ENCODE measurements around the gene SLC47A2.

SLC47A2 gene

DNA sequence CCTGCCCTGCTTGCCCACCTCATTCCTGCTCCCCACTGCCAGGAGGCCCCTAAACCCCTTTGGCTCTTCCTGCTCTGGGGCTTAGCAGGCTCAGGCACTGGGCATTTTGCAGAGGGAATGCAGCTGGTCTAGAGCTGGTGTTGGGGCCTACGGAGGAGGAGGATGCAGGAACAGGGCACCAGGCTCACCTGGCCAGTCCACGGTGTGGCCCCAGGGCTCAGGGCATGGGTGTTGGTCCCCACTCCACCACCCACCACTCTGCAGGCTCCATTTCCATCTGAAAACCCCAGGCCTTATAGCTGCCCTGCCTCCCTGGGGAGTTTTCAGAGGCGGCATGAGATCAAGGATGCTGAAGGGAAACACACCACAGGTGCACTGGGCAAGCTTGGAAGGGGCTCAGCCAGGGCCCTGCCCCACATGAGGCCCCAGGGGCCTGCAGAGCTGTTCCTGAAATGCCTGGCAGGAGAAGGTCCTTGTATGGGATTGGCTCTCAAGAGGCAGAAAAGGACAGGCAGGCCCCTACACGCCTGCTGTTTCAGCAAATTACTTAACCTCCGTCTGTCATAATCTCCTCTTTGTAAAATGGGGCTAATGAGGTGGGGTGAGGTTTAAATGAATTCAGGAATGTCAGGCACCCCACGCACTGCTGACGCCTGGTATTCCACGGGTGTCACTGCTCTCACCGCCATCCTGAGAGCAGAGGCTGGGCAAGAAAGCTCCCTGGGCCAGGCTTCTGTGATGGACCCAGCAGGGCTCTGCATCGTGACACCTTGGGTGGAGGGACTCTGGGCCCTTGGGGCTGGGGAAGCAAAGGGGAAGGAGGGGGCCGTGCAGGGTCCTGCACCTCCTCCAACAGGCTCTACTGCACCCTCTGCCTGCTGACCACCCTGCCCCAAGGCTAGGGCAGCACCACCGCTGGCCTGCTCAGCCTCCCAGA lies 9.3 kb downstream of the SLC47A2 start:
- Histone ChIP-seq H3K27me3 (ENCODE audit: insufficient read depth, low read length, poor library complexity) (peaks cover 13% of the 10 kb centered on the region), H3K9me3 (ENCODE audit: insufficient read depth, low read length, severe bottlenecking) (no peaks in the 10 kb centered on the region), H3K4me1 (ENCODE audit: insufficient read depth, low read length) (no peaks in the 10 kb centered on the region), H3K9ac (ENCODE audit: low read depth, low read length) (no peak overlapping the region), H2AFZ (ENCODE audit: low read depth, low read length) (no peak overlapping the region), H4K20me1 (ENCODE audit: insufficient read depth, low read length) (no peaks in the 10 kb centered on the region), H3K4me3 (ENCODE audit: low read depth in 1 of 2, low read length in 2 of 2) (no peak overlapping the region), H3K36me3 (ENCODE audit: insufficient read depth, low read length) (no peaks in the 10 kb centered on the region), H3K79me2 (ENCODE audit: insufficient read depth, low read length) (no peaks in the 10 kb centered on the region), H3K27ac (ENCODE audit: low read length) (no peak overlapping the region), H3K4me2 (ENCODE audit: insufficient read depth, low read length) (no peak overlapping the region)
- ATAC-seq (ENCODE audit: insufficient read depth, low read depth) (no peak), DNase-seq (no peak)
- TF ChIP-seq, protein P1, sequence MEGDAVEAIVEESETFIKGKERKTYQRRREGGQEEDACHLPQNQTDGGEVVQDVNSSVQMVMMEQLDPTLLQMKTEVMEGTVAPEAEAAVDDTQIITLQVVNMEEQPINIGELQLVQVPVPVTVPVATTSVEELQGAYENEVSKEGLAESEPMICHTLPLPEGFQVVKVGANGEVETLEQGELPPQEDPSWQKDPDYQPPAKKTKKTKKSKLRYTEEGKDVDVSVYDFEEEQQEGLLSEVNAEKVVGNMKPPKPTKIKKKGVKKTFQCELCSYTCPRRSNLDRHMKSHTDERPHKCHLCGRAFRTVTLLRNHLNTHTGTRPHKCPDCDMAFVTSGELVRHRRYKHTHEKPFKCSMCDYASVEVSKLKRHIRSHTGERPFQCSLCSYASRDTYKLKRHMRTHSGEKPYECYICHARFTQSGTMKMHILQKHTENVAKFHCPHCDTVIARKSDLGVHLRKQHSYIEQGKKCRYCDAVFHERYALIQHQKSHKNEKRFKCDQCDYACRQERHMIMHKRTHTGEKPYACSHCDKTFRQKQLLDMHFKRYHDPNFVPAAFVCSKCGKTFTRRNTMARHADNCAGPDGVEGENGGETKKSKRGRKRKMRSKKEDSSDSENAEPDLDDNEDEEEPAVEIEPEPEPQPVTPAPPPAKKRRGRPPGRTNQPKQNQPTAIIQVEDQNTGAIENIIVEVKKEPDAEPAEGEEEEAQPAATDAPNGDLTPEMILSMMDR (IDR thresholded peaks at IDR 0.05; ENCODE audit: borderline replicate concordance, extremely low read depth, low read length, poor library complexity, severe bottlenecking) = no peak
- TF ChIP-seq EZH2 (IDR thresholded peaks at IDR 0.05; ENCODE audit: borderline replicate concordance, low read depth, low read length, severe bottlenecking) = no peak

DNA sequence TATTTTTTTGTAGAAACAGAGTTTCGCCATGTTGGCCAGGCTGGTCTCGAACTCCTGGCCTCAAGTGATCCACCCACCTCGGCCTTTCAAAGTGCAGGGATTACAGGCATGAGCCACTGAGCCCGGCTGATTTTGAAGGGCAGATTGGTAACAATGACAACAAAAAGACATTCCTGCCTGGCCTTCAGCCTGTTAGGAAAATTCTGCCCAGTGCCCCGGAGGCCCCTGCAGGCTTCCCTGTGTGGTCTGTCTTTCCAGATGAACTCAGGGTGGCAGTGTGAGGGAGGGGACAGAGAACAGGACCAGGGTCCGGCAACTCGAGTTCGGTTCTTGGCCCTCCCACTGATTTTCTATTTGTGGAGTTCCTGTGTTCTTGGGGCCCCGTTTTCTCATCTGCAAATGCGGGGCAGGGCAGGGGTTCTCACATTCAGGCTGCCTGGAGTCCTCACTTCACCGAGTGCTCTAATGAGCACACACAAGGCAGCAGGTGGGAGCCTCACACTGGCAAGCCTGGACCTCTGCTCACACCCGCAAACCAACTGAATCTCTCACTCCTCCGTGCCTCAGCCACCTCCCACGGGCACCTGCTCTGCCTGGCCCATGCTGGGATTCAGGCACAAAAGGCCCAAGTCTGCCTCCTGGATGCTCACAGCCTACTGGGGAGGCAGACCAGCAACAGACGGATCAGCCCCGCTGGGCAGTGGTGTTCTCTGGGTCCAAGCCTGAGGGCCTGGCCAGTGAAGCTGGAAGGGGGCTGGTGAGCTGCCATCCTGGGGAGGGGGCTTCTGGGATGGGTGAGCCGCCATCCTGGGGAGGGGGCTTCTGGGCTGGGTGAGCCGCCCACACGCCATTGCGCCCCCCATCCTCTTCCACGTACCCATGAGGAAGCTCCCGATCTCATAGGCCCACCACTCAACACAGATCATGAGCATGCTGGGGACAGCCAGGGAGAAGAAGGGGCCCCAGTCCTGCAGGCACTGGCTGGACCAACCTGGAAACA lies 10.3 kb downstream of the SLC47A2 start:
- TF ChIP-seq EZH2 (IDR thresholded peaks at IDR 0.05; ENCODE audit: borderline replicate concordance, low read depth, low read length, severe bottlenecking) = no peak
- TF ChIP-seq, protein P1 (IDR thresholded peaks at IDR 0.05; ENCODE audit: borderline replicate concordance, extremely low read depth, low read length, poor library complexity, severe bottlenecking) = no peak
- H3K4me1 ChIP-seq (ENCODE audit: insufficient read depth, low read length) = no peaks in the 10 kb centered on the region
- no peaks in the 10 kb centered on the region for H4K20me1 ChIP-seq (ENCODE audit: insufficient read depth, low read length)
- H3K36me3 ChIP-seq (ENCODE audit: insufficient read depth, low read length) = no peaks in the 10 kb centered on the region
- H3K4me3 ChIP-seq (ENCODE audit: low read depth in 1 of 2, low read length in 2 of 2) = no peak overlapping the region
- no peak for DNase-seq
- no peak overlapping the region for H3K27ac ChIP-seq (ENCODE audit: low read length)
- H3K79me2 ChIP-seq (ENCODE audit: insufficient read depth, low read length) = no peaks in the 10 kb centered on the region
- no peak overlapping the region for H2AFZ ChIP-seq (ENCODE audit: low read depth, low read length)
- H3K4me2 ChIP-seq (ENCODE audit: insufficient read depth, low read length) = no peak overlapping the region
- peaks cover 16% of the 10 kb centered on the region for H3K27me3 ChIP-seq (ENCODE audit: insufficient read depth, low read length, poor library complexity)
- no peak for ATAC-seq (ENCODE audit: insufficient read depth, low read depth)
- no peak overlapping the region for H3K9ac ChIP-seq (ENCODE audit: low read depth, low read length)
- H3K9me3 ChIP-seq (ENCODE audit: insufficient read depth, low read length, severe bottlenecking) = no peaks in the 10 kb centered on the region

DNA sequence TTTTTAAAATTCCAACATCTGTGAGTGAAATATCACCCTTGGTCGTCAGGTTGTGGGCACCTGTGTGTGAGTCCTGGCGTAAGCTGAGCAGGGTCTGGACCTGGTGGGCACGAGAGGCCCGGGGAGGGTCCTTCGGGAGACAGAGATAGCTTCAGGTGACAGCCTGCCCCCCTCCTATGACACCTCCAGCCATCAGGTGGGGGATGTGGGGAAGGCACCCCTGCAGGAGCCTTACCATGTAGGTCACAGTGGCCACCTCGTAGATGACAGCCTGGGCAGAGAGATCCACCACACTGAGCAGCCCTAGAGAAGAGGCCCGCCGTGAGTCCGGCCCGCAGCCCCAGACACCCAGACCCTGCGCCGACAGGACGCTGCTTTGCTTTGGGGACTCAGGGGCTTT lies 11.2 kb downstream of the SLC47A2 start:
- ATAC-seq (ENCODE audit: insufficient read depth, low read depth) = no peak
- Histone ChIP-seq H3K4me2 (ENCODE audit: insufficient read depth, low read length) (no peak overlapping the region), H3K4me3 (ENCODE audit: low read depth in 1 of 2, low read length in 2 of 2) (no peak overlapping the region), H4K20me1 (ENCODE audit: insufficient read depth, low read length) (no peaks in the 10 kb centered on the region), H3K27ac (ENCODE audit: low read length) (no peak overlapping the region), H3K4me1 (ENCODE audit: insufficient read depth, low read length) (no peaks in the 10 kb centered on the region), H3K79me2 (ENCODE audit: insufficient read depth, low read length) (no peaks in the 10 kb centered on the region), H3K9ac (ENCODE audit: low read depth, low read length) (no peak overlapping the region), H3K27me3 (ENCODE audit: insufficient read depth, low read length, poor library complexity) (peaks cover 16% of the 10 kb centered on the region), H3K9me3 (ENCODE audit: insufficient read depth, low read length, severe bottlenecking) (no peaks in the 10 kb centered on the region), H2AFZ (ENCODE audit: low read depth, low read length) (no peak overlapping the region), H3K36me3 (ENCODE audit: insufficient read depth, low read length) (no peaks in the 10 kb centered on the region)
- TF ChIP-seq, protein P1 (IDR thresholded peaks at IDR 0.05; ENCODE audit: borderline replicate concordance, extremely low read depth, low read length, poor library complexity, severe bottlenecking) = no peak
- TF ChIP-seq EZH2 (IDR thresholded peaks at IDR 0.05; ENCODE audit: borderline replicate concordance, low read depth, low read length, severe bottlenecking) = no peak
- DNase-seq = no peak

Data from DND-41 (cell line).